Gastrocnemius medialis (tissue), 4 donors: ENCODE data around the gene FAM78A. TPM values are rescaled to one million over a fixed set of nuclear protein-coding genes. Genes with fewer than 3 reads are reported as not detected.
A peak's percentile ranks its signal among the peaks of the same experiment; 100 is the strongest.

Source experiments
- ATAC-seq, 2 donors: fragments of 150-250 bp; one replicate each; pipeline ENCODE4 v1.9.1; 2016
- DNase-seq, 2 donors: peaks; one replicate each; pipeline ENCODE4 v3.0.0-alpha.2; 2019
- H3K27ac ChIP-seq, 4 donors: fragments of 200-600 bp; sonication (generic); 1 replicate in 1 of 4; 2 replicates in 3 of 4; pipeline ENCODE4 v1.5.1; 2016 to 2018; ENCODE audit warnings: mild to moderate bottlenecking in 2 of 4, moderate library complexity in 1 of 4
- H3K27me3 ChIP-seq, 3 donors: fragments of 200-600 bp; sonication (generic) in 2 of 3; 1 replicate in 1 of 3; 2 replicates in 2 of 3; pipeline versions ENCODE4 v1.5.1 to v1.6.0; 2016 to 2019; ENCODE audit warnings: mild to moderate bottlenecking in 1 of 3, moderate library complexity in 1 of 3
- H3K36me3 ChIP-seq, 2 donors: fragments of 200-600 bp; sonication (generic) in 1 of 2; one replicate each; pipeline ENCODE4 v1.5.1; 2017 to 2018
- H3K4me1 ChIP-seq, 2 donors: fragments of 200-600 bp; sonication (generic) in 1 of 2; one replicate each; pipeline ENCODE4 v1.5.1; 2016 to 2017; ENCODE audit warnings: mild to moderate bottlenecking in 2 of 2
- H3K4me3 ChIP-seq, 4 donors: fragments of 200-600 bp; sonication (generic) in 3 of 4; 1 replicate in 1 of 4; 2 replicates in 3 of 4; pipeline ENCODE4 v1.5.1; 2016 to 2019; ENCODE audit warnings: mild to moderate bottlenecking in 2 of 4
- H3K9me3 ChIP-seq, 3 donors: fragments of 200-600 bp; sonication (generic) in 2 of 3; 1 replicate in 1 of 3; 2 replicates in 2 of 3; pipeline ENCODE4 v1.5.1; 2016 to 2019
- CTCF ChIP-seq, 5 experiments: fragments of 450-650 bp in 3 of 5; fragments of 200-600 bp in 2 of 5; sonication (generic) in 2 of 5; IDR thresholded peaks in 4 of 5; conservative IDR thresholded peaks in 1 of 5; 1 replicate in 4 of 5; 2 replicates in 1 of 5; pipeline ENCODE4 v1.5.1; 2016 to 2019; ENCODE audit warnings: antibody characterized with exemption in 5 of 5, mild to moderate bottlenecking in 3 of 5, moderate library complexity in 3 of 5
- POLR2A ChIP-seq, 2 donors: fragments of 450-650 bp; IDR thresholded peaks; one replicate each; pipeline ENCODE4 v1.6.1; 2017; ENCODE audit warnings: antibody characterized with exemption in 2 of 2, mild to moderate bottlenecking in 2 of 2, moderate library complexity in 2 of 2
- in situ Hi-C, 4 donors: fragments of 200-750 bp; cut with MboI; loops; one replicate each; pipeline versions ENCODE4 v1.15.0 to v1.8.0; 2017; ENCODE audit warnings: low sequenced_read_pairs in 4 of 4
- intact Hi-C: fragments of 100-400 bp; cut with DNase I; formaldehyde crosslinking; loops from one replicate; pipeline ENCODE4 v1.15.1; 2023; ENCODE audit warnings: low total_unique reads
- total RNA-seq, 4 donors: library from RNA; depleted of rRNA; stranded (reverse); fragments of >200 nt; gene quantifications; one replicate each; pipeline versions ENCODE4 v1.1.0 to v1.2.3, GENCODE V29; 2016

The FAM78A gene
- total RNA-seq, 4 donors from 2014 or later: 3.6 to 16.0 (median 10.1) TPM

DNA sequence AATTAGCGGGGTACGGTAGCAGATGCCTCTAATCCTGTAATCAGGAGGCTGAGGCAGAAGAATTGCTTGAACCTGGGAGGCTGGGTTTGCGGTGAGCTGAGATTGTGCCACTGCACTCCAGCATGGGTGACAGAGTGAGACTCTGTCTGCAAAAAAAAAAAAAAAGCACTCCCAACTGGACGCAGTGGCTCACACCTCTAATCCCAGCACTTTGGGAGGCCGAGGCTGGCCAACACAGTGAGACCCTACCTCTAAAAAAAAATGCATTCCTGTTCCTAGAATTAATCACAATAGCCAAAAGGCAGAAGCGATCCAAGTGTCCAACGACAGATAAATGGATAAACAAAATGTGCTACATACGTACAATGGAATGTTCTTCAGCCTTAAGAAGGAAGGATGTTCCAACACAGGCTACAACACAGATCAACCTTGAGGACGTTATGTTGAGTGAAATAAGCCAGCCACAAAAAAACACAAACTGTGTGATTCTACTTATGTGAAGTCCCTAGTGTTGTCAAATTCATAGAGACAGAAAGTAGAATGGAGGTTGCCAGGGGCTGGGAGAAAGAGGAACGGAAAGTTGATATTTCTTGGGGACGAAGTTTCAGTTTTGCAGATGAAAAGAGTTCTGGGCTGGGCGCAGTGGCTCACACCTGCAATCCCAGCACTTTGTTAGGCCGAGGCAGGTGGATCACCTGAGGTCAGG is 13.8 kb downstream of the FAM78A start:
- TF ChIP-seq CTCF (IDR thresholded peaks at IDR 0.05 in 4 of 5, conservative IDR thresholded peaks at IDR 0.05 in 1 of 5): no peak
- TF ChIP-seq POLR2A (IDR thresholded peaks at IDR 0.05): no peak
- in situ Hi-C loops (no loop called here), intact Hi-C loops (no loop called here)
- no peaks in the 10 kb centered on the region for H3K9me3 ChIP-seq
- H3K4me3 ChIP-seq: no peak overlapping the region
- peaks cover 30 to 32% of the 10 kb centered on the region in 2 donors for H3K4me1 ChIP-seq
- H3K36me3 ChIP-seq: peaks cover 0 to 19% of the 10 kb centered on the region in 2 donors
- DNase-seq: no peak
- no peaks in the 10 kb centered on the region for H3K27me3 ChIP-seq
- no peak for ATAC-seq
- peak overlapping the region in 3 of 4 donors; percentile 33 to 97 (median 94) for H3K27ac ChIP-seq

DNA sequence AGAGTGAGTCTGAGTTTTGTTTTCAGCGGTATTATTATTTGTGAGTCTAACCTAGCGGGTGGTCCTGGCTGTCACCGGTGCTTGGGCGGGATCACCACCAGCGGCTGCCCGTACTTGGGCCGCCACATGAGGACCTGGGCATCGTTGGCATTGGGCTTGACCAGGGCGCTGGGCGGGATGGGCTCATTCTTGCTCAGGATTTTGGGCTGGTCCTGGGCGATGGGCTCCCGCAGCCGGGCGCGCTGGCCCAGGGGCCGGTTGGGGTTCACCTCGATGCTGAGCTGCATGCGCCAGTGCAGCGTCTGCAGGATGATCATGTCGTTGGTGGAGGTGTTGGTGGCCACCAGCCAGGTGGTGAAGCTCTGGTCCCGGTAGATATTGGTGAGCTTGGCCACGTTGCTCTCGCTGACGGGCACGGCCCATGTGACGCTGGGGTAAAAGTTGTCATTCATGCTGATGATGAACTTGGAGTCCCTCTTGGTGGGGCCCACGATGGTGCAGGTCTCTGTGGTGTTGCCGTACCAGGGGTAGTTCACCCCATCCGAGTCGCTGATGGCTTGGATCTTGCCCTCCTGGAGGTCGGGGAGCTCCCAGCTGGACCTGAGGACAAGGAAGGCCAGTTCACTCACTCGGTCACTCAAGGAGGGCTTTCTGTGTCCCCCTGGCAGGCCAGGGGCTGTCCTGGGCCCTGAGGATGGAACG is 15.4 kb downstream of the FAM78A start:
- ATAC-seq: no peak
- Histone ChIP-seq H3K36me3 (peaks cover 0 to 19% of the 10 kb centered on the region in 2 donors), H3K9me3 (no peaks in the 10 kb centered on the region), H3K4me1 (peaks cover 26 to 32% of the 10 kb centered on the region in 2 donors), H3K27me3 (no peaks in the 10 kb centered on the region), H3K4me3 (no peak overlapping the region), H3K27ac (no peak overlapping the region)
- DNase-seq: no peak
- TF ChIP-seq CTCF (IDR thresholded peaks at IDR 0.05 in 4 of 5, conservative IDR thresholded peaks at IDR 0.05 in 1 of 5): no peak
- intact Hi-C loops (no loop called here), in situ Hi-C loops (no loop called here)

GRCh38 chr9:131259916-131260597 is 16.3 kb downstream of the FAM78A start:
- H3K27ac ChIP-seq: peak overlapping the region in 2 of 4 donors; percentile 11 to 18
- H3K4me1 ChIP-seq: peaks cover 29 to 37% of the 10 kb centered on the region in 2 donors
- ATAC-seq (no peak), DNase-seq (no peak)
- no peaks in the 10 kb centered on the region for H3K9me3 ChIP-seq
- peaks cover 0 to 19% of the 10 kb centered on the region in 2 donors for H3K36me3 ChIP-seq
- no peaks in the 10 kb centered on the region for H3K27me3 ChIP-seq
- in situ Hi-C loops: no loop called here
- H3K4me3 ChIP-seq: no peak overlapping the region
- intact Hi-C loops: no loop called here
- no peak for TF ChIP-seq CTCF (IDR thresholded peaks at IDR 0.05 in 4 of 5, conservative IDR thresholded peaks at IDR 0.05 in 1 of 5)
- no peak for TF ChIP-seq POLR2A (IDR thresholded peaks at IDR 0.05)

DNA sequence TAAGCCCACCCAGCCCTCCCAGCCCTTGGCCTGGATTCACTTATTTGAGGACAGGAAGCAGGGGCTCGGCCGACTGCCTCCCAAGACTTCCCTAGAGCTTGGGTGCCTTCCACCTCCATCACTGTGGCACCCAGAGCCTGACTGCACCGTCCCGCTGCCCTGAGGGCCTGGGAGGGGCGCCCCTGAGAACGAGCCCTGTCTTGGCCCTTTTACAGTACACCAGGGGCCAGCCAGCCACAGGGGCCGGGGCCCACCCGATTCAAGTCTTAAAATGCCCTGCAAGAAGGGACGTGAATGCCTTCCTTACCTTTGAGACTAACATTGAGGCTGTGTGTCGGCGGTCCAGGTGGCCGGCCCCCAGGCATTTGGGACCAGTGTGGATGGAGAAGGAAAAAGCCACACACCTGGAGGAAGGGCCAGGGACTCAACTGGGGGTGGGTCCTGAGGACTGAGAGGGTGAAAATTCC is 16.8 kb downstream of the FAM78A start:
- Histone ChIP-seq H3K9me3 (no peaks in the 10 kb centered on the region), H3K4me3 (no peak overlapping the region), H3K4me1 (peaks cover 35 to 39% of the 10 kb centered on the region in 2 donors), H3K27me3 (no peaks in the 10 kb centered on the region), H3K36me3 (peaks cover 0 to 19% of the 10 kb centered on the region in 2 donors), H3K27ac (peak overlapping the region in 1 of 4 donors; percentile 3)
- intact Hi-C loops (no loop called here), in situ Hi-C loops (no loop called here)
- DNase-seq (no peak), ATAC-seq (no peak)
- TF ChIP-seq CTCF (IDR thresholded peaks at IDR 0.05 in 4 of 5, conservative IDR thresholded peaks at IDR 0.05 in 1 of 5) (no peak), POLR2A (IDR thresholded peaks at IDR 0.05) (no peak)
